HEK293T (cell line): ENCODE data around the gene MAP2K2.

Experiments
- ELF4 ChIP-seq: fragments of 450-650 bp; IDR thresholded peaks from 2 replicates; pipeline ENCODE4 v1.6.1; 2017; ENCODE audit warnings: antibody characterized with exemption
- FOXM1 ChIP-seq: fragments of 450-650 bp; IDR thresholded peaks from 2 replicates; pipeline ENCODE4 v1.6.1; 2017; ENCODE audit warnings: mild to moderate bottlenecking, borderline replicate concordance
- TF ChIP-seq, protein P1 (sequence below): fragments of 450-650 bp; IDR thresholded peaks from 2 replicates; pipeline ENCODE4 v1.6.1; 2016

DNA sequence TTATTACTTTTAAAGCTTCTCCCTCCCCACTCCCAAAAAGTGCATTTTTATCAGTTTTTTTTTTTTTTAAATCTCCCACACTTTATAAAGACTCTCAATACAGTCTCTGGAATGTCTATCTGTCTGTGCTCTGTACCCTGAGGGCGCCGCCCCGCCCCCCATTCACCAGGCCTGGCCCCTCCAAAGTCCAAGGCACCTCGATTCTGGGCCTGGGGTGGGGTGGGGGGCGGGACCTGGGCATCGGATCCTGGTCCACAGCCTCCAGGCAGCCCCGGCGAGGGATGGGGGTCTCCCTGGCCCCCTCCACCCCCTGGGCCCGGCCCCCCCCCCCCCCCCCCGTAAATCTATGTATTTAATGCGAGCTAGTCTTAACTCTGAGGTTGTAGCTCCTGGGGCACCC is 80.5 kb downstream of the MAP2K2 start:
- TF ChIP-seq FOXM1 (no peak), ELF4 (no peak)
- TF ChIP-seq, protein P1, sequence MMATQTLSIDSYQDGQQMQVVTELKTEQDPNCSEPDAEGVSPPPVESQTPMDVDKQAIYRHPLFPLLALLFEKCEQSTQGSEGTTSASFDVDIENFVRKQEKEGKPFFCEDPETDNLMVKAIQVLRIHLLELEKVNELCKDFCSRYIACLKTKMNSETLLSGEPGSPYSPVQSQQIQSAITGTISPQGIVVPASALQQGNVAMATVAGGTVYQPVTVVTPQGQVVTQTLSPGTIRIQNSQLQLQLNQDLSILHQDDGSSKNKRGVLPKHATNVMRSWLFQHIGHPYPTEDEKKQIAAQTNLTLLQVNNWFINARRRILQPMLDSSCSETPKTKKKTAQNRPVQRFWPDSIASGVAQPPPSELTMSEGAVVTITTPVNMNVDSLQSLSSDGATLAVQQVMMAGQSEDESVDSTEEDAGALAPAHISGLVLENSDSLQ: no peak
